GM18870 (cell line): ENCODE data around the gene TRAPPC6A.

Source experiments
- ATAC-seq: cut with Tn5 transposase; IDR thresholded peaks from one replicate; pipeline ENCODE4 v1.9.1; 2021; ENCODE audit warnings: moderate library complexity; ENCODE audit not compliant: unreplicated experiment

TRAPPC6A gene

GRCh38 chr19:45163751-45164460, 14.1 kb downstream of the TRAPPC6A start:
- ATAC-seq: no peak

GRCh38 chr19:45163156-45163555, 14.9 kb downstream of the TRAPPC6A start:
- no peak for ATAC-seq

GRCh38 chr19:45162608-45163143, 15.4 kb downstream of the TRAPPC6A start:
- no peak for ATAC-seq

- ATAC-seq: no peak
Observed at GRCh38 chr19:45161738-45162607, 16.1 kb downstream of the TRAPPC6A start.

- no peak for ATAC-seq
Observed at GRCh38 chr19:45160870-45161737, 16.9 kb downstream of the TRAPPC6A start, which contains the start of gene NKPD1. TSS of gene NKPD1 (minus strand) at chr19:45160982. CDS start at chr19:45160150, 832 bp downstream.

- no peak for ATAC-seq
Observed at GRCh38 chr19:45159971-45160324, 18.1 kb downstream of the TRAPPC6A start.

- no peak for ATAC-seq
Observed at GRCh38 chr19:45159210-45159970, 18.6 kb downstream of the TRAPPC6A start.

- ATAC-seq: no peak
Observed at GRCh38 chr19:45158503-45159209, 19.4 kb downstream of the TRAPPC6A start.

GRCh38 chr19:45156751-45157150, 21.3 kb downstream of the TRAPPC6A start:
- ATAC-seq: no peak

GRCh38 chr19:45156011-45156630, 21.9 kb downstream of the TRAPPC6A start:
- ATAC-seq: no peak

- ATAC-seq: no peak
Observed at GRCh38 chr19:45154064-45154827, 23.8 kb downstream of the TRAPPC6A start.

- no peak for ATAC-seq
Observed at GRCh38 chr19:45153339-45154063, 24.5 kb downstream of the TRAPPC6A start.

- no peak for ATAC-seq
Observed at GRCh38 chr19:45152504-45153338, 25.3 kb downstream of the TRAPPC6A start.

- ATAC-seq: no peak
Observed at GRCh38 chr19:45151821-45152503, 26.1 kb downstream of the TRAPPC6A start.

- no peak for ATAC-seq
Observed at GRCh38 chr19:45151320-45151719, 26.7 kb downstream of the TRAPPC6A start.

- no peak for ATAC-seq
Observed at GRCh38 chr19:45150751-45151281, 27.2 kb downstream of the TRAPPC6A start.
